ENCODE measurements around the gene SYTL1.

GRCh38 chr1:27372808-27373690 is 31.2 kb downstream of the SYTL1 start:
- TF ChIP-seq CTCF (IDR thresholded peaks at IDR 0.05) (no peak), POLR2A (IDR thresholded peaks at IDR 0.05) (no peak)

Data from transverse colon (tissue), 3 donors.